ENCODE measurements around the gene KCNJ12.

KCNJ12 gene

GRCh38 chr17:21352221-21352980 lies 23.8 kb upstream of the KCNJ12 start:
- Histone ChIP-seq H3K27ac (ENCODE audit: low read depth, low read length) (no peak overlapping the region), H3K4me3 (ENCODE audit: low read depth in 1 of 2, low read length in 2 of 2) (no peak overlapping the region), H3K27me3 (ENCODE audit: control insufficient read depth in 1 of 2, insufficient read depth in 2 of 2, low read length in 2 of 2) (no peaks in the 10 kb centered on the region), H3K9ac (ENCODE audit: low read length) (no peak overlapping the region), H3K36me3 (ENCODE audit: insufficient read depth, low read length) (no peaks in the 10 kb centered on the region), H3K9me3 (ENCODE audit: low read length) (no peaks in the 10 kb centered on the region), H3K4me1 (ENCODE audit: insufficient read depth, low read length) (no peaks in the 10 kb centered on the region)

GRCh38 chr17:21352981-21353265 lies 23.2 kb upstream of the KCNJ12 start:
- Histone ChIP-seq H3K27me3 (ENCODE audit: control insufficient read depth in 1 of 2, insufficient read depth in 2 of 2, low read length in 2 of 2) (no peaks in the 10 kb centered on the region), H3K36me3 (ENCODE audit: insufficient read depth, low read length) (no peaks in the 10 kb centered on the region), H3K4me3 (ENCODE audit: low read depth in 1 of 2, low read length in 2 of 2) (no peak overlapping the region), H3K9me3 (ENCODE audit: low read length) (no peaks in the 10 kb centered on the region), H3K9ac (ENCODE audit: low read length) (no peak overlapping the region), H3K4me1 (ENCODE audit: insufficient read depth, low read length) (no peaks in the 10 kb centered on the region), H3K27ac (ENCODE audit: low read depth, low read length) (no peak overlapping the region)

- no peaks in the 10 kb centered on the region for H3K9me3 ChIP-seq (ENCODE audit: low read length)
- no peak overlapping the region for H3K27ac ChIP-seq (ENCODE audit: low read depth, low read length)
- no peaks in the 10 kb centered on the region for H3K27me3 ChIP-seq (ENCODE audit: control insufficient read depth in 1 of 2, insufficient read depth in 2 of 2, low read length in 2 of 2)
- H3K4me1 ChIP-seq (ENCODE audit: insufficient read depth, low read length), result no peaks in the 10 kb centered on the region
- no peak overlapping the region for H3K4me3 ChIP-seq (ENCODE audit: low read depth in 1 of 2, low read length in 2 of 2)
- H3K9ac ChIP-seq (ENCODE audit: low read length), result no peak overlapping the region
- no peaks in the 10 kb centered on the region for H3K36me3 ChIP-seq (ENCODE audit: insufficient read depth, low read length)
Observed at GRCh38 chr17:21353326-21354010, 22.7 kb upstream of the KCNJ12 start.

GRCh38 chr17:21354796-21355385 lies 21.3 kb upstream of the KCNJ12 start:
- Histone ChIP-seq H3K27me3 (ENCODE audit: control insufficient read depth in 1 of 2, insufficient read depth in 2 of 2, low read length in 2 of 2) (no peaks in the 10 kb centered on the region), H3K27ac (ENCODE audit: low read depth, low read length) (no peak overlapping the region), H3K9ac (ENCODE audit: low read length) (no peak overlapping the region)

GRCh38 chr17:21355586-21355985 lies 20.6 kb upstream of the KCNJ12 start:
- H3K4me3 ChIP-seq (ENCODE audit: low read depth in 1 of 2, low read length in 2 of 2), result no peak overlapping the region
- no peaks in the 10 kb centered on the region for H3K36me3 ChIP-seq (ENCODE audit: insufficient read depth, low read length)
- H3K27ac ChIP-seq (ENCODE audit: low read depth, low read length), result no peak overlapping the region
- no peak overlapping the region for H3K9ac ChIP-seq (ENCODE audit: low read length)
- no peaks in the 10 kb centered on the region for H3K4me1 ChIP-seq (ENCODE audit: insufficient read depth, low read length)
- H3K9me3 ChIP-seq (ENCODE audit: low read length), result no peaks in the 10 kb centered on the region
- no peaks in the 10 kb centered on the region for H3K27me3 ChIP-seq (ENCODE audit: control insufficient read depth in 1 of 2, insufficient read depth in 2 of 2, low read length in 2 of 2)

More at GRCh38 chr17:21354796-21355385, 21.3 kb upstream of the KCNJ12 start:
- H3K36me3 ChIP-seq (ENCODE audit: insufficient read depth, low read length), result no peaks in the 10 kb centered on the region
- no peaks in the 10 kb centered on the region for H3K4me1 ChIP-seq (ENCODE audit: insufficient read depth, low read length)
- no peak overlapping the region for H3K4me3 ChIP-seq (ENCODE audit: low read depth in 1 of 2, low read length in 2 of 2)
- H3K9me3 ChIP-seq (ENCODE audit: low read length), result no peaks in the 10 kb centered on the region

GRCh38 chr17:21356537-21357127 lies 19.5 kb upstream of the KCNJ12 start:
- no peak overlapping the region for H3K27ac ChIP-seq (ENCODE audit: low read depth, low read length)

GRCh38 chr17:21357281-21357680 lies 18.9 kb upstream of the KCNJ12 start:
- Histone ChIP-seq H3K9me3 (ENCODE audit: low read length) (no peaks in the 10 kb centered on the region), H3K27ac (ENCODE audit: low read depth, low read length) (no peak overlapping the region), H3K4me3 (ENCODE audit: low read depth in 1 of 2, low read length in 2 of 2) (no peak overlapping the region), H3K4me1 (ENCODE audit: insufficient read depth, low read length) (no peaks in the 10 kb centered on the region), H3K27me3 (ENCODE audit: control insufficient read depth in 1 of 2, insufficient read depth in 2 of 2, low read length in 2 of 2) (no peaks in the 10 kb centered on the region), H3K9ac (ENCODE audit: low read length) (no peak overlapping the region), H3K36me3 (ENCODE audit: insufficient read depth, low read length) (no peaks in the 10 kb centered on the region)

More at GRCh38 chr17:21356537-21357127, 19.5 kb upstream of the KCNJ12 start:
- no peaks in the 10 kb centered on the region for H3K36me3 ChIP-seq (ENCODE audit: insufficient read depth, low read length)
- no peak overlapping the region for H3K4me3 ChIP-seq (ENCODE audit: low read depth in 1 of 2, low read length in 2 of 2)
- no peak overlapping the region for H3K9ac ChIP-seq (ENCODE audit: low read length)
- no peaks in the 10 kb centered on the region for H3K27me3 ChIP-seq (ENCODE audit: control insufficient read depth in 1 of 2, insufficient read depth in 2 of 2, low read length in 2 of 2)
- H3K9me3 ChIP-seq (ENCODE audit: low read length), result no peaks in the 10 kb centered on the region
- H3K4me1 ChIP-seq (ENCODE audit: insufficient read depth, low read length), result no peaks in the 10 kb centered on the region

- Histone ChIP-seq H3K9ac (ENCODE audit: low read length) (no peak overlapping the region), H3K9me3 (ENCODE audit: low read length) (no peaks in the 10 kb centered on the region), H3K4me1 (ENCODE audit: insufficient read depth, low read length) (no peaks in the 10 kb centered on the region), H3K27ac (ENCODE audit: low read depth, low read length) (no peak overlapping the region), H3K27me3 (ENCODE audit: control insufficient read depth in 1 of 2, insufficient read depth in 2 of 2, low read length in 2 of 2) (no peaks in the 10 kb centered on the region), H3K36me3 (ENCODE audit: insufficient read depth, low read length) (no peaks in the 10 kb centered on the region), H3K4me3 (ENCODE audit: low read depth in 1 of 2, low read length in 2 of 2) (no peak overlapping the region)
Observed at GRCh38 chr17:21357696-21358656, 18.2 kb upstream of the KCNJ12 start.

- Histone ChIP-seq H3K36me3 (ENCODE audit: insufficient read depth, low read length) (no peaks in the 10 kb centered on the region), H3K4me3 (ENCODE audit: low read depth in 1 of 2, low read length in 2 of 2) (no peak overlapping the region), H3K4me1 (ENCODE audit: insufficient read depth, low read length) (no peaks in the 10 kb centered on the region), H3K27me3 (ENCODE audit: control insufficient read depth in 1 of 2, insufficient read depth in 2 of 2, low read length in 2 of 2) (no peaks in the 10 kb centered on the region), H3K9ac (ENCODE audit: low read length) (no peak overlapping the region), H3K9me3 (ENCODE audit: low read length) (no peaks in the 10 kb centered on the region), H3K27ac (ENCODE audit: low read depth, low read length) (no peak overlapping the region)
Observed at GRCh38 chr17:21358682-21359482, 17.3 kb upstream of the KCNJ12 start.

GRCh38 chr17:21359483-21359840 lies 16.7 kb upstream of the KCNJ12 start:
- Histone ChIP-seq H3K4me1 (ENCODE audit: insufficient read depth, low read length) (no peaks in the 10 kb centered on the region), H3K9me3 (ENCODE audit: low read length) (no peaks in the 10 kb centered on the region), H3K9ac (ENCODE audit: low read length) (no peak overlapping the region), H3K27ac (ENCODE audit: low read depth, low read length) (no peak overlapping the region), H3K4me3 (ENCODE audit: low read depth in 1 of 2, low read length in 2 of 2) (no peak overlapping the region), H3K36me3 (ENCODE audit: insufficient read depth, low read length) (no peaks in the 10 kb centered on the region), H3K27me3 (ENCODE audit: control insufficient read depth in 1 of 2, insufficient read depth in 2 of 2, low read length in 2 of 2) (no peaks in the 10 kb centered on the region)
